GM18505 (cell line): ENCODE data around the gene ADRB2.
A peak's percentile ranks its signal among the peaks of the same experiment; 100 is the strongest.

Experiments
- ATAC-seq: cut with Tn5 transposase; IDR thresholded peaks from one replicate; pipeline ENCODE4 v1.9.1; 2021; ENCODE audit not compliant: unreplicated experiment
- POLR2A ChIP-seq: IDR thresholded peaks from 4 replicates; pipeline ENCODE4 v1.6.1; 2011; ENCODE audit warnings: borderline replicate concordance; ENCODE audit not compliant: insufficient read depth, insufficient read length; ENCODE audit errors: extremely low read depth

Gene ADRB2

DNA sequence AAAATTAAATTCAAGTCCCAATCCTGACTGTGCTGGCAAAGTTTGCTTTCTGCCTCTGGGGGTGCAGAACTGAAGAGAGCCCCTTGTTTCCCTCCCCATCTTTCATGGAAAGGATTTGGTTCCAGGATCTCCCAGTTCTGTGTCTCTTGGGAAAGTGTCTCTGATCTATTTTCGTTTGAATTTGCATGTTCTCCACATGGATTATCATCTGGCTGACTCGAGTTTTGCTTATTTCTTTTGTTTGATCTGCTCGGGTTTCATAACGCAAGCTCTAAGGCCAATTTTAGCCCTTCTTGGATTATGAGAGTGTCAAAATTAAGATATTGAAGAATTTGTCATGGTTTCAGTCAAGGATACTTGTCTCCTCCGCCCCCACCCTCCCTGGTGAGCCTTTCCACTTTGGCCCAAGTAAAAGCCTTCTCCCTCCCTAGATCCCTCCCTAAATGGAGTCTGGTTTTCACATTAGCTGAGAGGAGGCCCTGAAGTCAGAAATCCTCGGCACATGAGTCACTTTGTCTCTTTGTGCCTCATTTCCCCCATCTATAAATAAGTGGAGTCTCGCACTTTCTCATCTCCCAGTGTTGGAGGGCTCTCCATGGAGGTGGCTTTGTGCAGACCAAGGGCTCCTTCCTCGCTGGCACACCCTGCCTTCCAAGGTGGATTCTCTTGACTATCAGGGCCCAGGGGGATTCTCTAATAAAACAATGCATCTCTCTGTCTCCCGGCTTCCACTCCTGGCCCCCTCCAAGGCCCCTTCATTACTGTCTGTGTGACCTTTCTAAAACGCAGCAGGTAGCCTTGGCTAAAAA lies 17.3 kb downstream of the ADRB2 start:
- no peak for TF ChIP-seq POLR2A
- ATAC-seq = no peak

DNA sequence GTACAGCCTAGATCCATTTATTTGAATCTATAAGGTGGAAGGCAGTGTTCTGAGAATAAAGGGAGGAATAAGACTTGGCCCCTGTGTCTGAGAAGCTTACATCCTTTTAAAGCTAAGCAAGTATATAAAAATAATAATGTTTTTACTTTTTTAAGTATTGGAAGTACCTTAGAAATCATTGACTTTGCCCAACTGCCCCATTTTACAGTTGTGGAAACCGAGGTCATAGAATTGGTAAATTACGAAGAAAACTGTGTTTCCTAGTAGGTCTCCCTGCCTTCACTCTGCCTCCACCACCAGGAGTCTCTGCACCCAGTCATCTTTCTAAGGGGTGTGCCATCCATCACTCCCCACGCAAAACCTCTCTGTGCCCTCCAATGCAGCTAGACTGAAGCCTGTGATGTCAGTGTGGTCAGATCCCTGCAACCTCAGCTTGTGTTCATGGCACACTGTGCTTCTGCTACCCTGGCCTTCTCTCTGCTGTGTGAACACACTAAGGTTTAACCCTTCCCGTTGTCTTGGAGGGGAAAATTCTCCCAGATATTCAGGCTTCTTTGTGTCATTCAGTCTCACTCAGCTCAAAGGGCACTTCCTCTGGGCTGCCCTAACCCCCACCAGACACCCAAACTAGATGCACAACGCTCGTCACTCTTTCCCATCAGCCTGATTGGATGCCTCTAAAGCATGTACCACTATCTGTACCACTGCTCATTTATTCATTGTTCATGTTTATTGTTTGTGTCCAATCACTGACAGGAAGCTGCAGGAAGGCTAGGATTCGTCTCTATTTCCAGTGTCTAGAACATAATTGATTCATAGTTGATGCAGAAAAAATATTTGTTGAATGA lies 18.2 kb downstream of the ADRB2 start:
- no peak for TF ChIP-seq POLR2A
- ATAC-seq = no peak

DNA sequence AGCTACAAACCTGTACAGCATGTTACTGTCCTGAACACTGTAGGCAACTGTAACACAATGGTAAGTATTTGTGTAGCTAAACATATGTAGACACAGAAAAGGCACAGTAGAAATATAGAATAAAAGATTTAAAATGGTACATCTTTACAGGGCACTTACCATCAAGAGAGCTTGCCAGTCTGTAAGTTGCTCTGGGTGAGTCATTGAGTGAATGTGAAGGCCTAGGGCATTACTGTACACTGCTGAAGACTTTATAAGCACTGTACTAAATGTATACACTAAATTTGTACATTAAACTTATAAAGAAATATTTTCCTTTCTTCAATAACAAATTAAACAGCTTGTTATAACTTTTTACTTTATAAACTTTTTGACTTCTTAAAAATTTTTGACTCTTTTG lies 20.5 kb downstream of the ADRB2 start:
- TF ChIP-seq POLR2A = no peak
- ATAC-seq = no peak

DNA sequence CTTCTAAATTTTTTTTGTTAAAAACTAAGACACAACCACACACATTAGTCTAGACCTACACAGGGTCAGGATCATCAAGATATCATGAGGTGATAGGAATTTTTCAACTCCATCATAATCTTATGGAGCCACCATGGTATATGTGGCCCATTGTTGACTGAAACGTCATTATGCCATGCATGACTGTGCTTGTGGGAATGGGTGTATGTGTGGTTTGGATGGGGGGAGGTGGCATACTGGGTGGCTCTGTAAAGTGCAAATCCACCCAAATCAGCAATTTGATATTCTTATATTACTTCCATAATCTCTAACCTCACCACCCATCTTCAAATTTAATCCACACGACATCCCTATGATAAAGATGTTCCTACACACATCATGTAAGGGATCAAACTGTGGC lies 21.0 kb downstream of the ADRB2 start:
- no peak for TF ChIP-seq POLR2A
- ATAC-seq = no peak

DNA sequence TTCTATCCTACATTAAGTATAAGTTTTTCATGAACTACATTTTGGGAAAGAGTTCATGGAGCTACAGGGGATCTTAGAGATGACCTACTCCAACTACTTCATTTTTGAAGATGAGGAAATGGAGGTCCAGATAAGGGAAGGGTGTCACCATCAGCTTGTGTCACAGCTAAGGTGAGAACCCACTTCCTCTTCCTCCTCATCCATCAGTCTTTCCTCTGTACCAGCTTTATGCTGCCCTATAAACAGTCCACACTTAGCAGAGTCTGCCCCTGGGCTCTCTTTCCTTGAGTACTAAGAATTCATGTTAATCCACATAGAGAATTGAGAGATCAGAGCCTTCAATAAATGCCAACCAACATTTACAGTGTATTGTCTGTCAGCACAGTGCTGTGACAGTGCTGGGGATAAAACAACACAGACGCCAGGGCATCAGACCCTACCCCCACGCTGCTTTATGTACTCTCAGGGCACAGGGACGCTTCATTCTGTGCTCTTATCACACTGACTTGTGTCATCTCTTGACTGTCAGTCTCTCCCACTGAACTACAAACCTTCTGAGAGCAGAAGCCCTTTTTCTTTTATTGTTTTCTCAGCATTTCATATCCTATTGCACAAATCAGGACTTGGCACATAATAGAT lies 22.1 kb downstream of the ADRB2 start:
- no peak for TF ChIP-seq POLR2A
- no peak for ATAC-seq

DNA sequence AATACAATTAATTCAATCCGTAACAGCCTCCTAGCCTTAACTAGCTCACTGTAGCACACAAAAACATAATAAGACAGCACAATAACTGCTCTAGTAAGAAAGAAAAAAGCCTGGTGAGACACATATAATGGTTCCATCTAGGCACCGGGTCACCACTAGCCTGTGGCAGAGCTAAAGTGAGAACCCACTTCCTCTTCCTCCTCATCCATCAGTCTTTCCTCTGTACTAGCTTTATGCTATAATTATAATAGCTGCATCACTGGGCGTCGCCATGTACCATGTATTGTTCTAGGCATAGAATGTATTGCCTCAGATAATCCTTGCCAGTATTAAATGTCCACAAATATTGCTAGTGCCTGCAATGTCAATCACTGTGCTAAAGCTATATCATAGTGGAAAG lies 23.1 kb downstream of the ADRB2 start:
- ATAC-seq = no peak
- no peak for TF ChIP-seq POLR2A

DNA sequence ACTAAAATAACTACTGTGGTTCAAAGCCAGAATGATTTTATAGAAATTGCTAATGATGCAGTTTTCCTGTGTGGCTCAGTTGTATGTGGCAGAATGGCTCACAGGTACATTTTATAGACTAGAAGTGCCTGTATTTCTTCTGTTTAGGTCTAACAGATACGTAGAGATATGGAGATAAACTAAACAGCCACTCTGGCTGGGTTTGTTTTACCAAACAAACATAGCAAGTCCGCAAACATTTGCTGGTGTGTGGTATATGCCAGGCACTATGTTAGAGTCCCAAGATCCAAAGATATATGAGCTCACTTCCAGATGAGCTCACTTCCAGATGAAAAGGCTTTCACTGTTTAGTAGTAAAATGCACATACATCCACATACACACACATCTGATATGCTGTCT lies 24.4 kb downstream of the ADRB2 start:
- no peak for TF ChIP-seq POLR2A
- no peak for ATAC-seq

DNA sequence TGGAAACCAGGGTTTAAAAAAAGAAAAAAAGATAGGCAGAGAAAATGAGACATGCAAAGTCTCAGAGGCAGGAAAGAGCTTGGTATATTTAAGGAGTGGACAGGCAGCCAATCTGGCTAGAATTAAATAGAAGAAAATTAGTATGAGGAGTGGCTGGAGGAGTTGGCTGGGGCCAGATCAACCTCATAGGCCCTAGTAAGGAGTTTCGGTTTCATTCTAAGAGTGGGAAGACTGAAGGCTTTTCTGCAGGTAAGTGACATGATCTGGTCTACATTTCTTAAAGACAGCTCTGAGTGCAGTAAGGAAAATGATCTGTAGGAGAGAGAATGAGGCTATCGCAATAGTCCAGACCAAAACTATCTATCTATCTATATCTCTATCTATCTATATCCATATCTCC lies 27.5 kb downstream of the ADRB2 start:
- ATAC-seq = peak; percentile 66
- no peak for TF ChIP-seq POLR2A

DNA sequence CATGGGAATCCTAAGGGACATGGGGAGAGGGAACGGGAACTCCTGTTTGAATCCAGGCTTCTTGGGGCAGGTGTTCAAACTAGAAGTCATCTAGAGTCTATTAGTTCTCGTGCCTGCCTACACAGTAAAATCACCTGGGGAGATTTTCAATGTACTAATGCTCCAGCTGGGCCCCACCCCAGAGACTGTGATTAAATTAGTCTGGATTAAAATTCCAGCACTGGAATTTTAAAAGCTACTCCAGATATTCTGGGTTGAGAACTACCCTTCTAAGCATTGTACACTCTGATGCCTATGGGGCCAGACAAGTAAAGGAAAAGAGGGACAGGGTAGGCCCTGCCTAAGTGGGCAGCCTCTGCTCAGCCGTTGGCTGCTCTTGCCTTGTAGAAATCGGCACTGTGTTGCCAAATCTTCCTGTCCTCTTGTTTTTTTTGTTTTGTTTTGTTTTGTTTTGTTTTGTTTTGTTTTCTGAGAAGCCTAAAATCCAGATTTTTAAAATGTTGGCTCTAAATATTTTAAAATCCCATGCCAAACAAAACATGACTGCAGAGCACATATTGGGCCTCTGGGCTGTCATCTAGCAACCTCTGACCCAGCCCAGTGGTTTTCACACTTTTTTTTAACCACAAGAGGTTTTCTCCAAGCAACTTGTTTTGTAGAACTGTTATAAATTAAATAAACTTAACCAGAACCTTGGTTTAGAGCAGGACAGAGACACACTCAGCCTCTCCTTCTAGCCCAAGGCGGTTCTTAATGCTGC lies 29.0 kb downstream of the ADRB2 start:
- no peak for ATAC-seq
- no peak for TF ChIP-seq POLR2A

DNA sequence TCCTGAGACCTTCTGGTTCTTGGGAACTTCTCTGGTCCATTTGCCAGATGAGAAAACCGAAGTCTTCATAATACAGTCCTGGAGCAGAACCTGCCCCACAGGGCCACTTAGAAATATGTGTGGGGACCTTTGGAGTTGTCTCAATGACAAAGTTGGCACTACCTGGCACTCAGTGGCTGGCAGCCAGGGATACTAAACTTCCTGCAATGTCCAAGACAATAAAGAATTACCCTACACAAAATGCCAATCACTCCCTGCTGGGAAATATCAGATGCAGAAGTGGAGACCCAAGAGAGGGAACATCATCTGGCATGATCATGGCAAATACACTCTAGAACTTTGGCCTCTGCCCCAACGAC lies 29.6 kb downstream of the ADRB2 start:
- no peak for ATAC-seq
- TF ChIP-seq POLR2A = no peak

DNA sequence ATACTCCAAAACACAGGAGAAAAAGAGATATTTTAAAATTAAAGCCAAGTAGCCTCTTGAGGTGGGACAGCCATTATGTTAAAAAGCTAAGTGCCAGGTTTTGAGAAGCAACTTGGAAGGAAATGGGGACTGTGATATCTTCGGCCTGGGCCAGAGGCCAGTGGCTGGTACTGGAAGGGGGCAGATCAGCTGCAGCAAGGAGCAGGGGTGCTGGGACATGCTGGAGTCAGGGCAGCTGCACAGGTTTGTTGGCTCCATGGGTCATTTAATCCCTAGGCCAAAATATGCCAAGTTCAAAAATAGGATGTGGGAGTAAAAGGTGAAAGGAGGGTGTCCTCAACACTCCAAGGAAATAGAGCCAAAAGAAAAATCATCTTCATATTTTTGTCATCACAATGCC lies 30.0 kb downstream of the ADRB2 start:
- ATAC-seq = no peak

DNA sequence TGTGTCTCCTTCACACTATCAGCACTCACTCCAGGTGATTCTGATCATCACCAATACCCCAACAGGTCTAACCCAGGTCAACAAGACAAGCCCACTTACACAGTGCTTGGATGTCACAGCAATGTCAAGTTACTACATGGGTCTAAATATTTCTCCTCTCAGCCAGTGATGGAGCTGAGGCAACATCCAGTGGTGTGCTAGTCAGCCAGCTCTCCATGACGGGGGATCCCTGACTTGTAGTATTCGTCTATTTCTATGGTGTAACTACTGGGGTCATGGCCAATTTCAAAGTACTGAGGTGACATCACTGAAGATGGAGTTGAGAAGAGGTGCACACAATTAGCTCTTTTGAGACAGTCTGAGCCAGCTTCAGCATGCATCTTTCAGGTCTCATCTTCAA lies 31.1 kb downstream of the ADRB2 start:
- no peak for ATAC-seq
- no peak for TF ChIP-seq POLR2A

More for the DNA sequence above, 30.0 kb downstream of the ADRB2 start:
- TF ChIP-seq POLR2A = no peak

DNA sequence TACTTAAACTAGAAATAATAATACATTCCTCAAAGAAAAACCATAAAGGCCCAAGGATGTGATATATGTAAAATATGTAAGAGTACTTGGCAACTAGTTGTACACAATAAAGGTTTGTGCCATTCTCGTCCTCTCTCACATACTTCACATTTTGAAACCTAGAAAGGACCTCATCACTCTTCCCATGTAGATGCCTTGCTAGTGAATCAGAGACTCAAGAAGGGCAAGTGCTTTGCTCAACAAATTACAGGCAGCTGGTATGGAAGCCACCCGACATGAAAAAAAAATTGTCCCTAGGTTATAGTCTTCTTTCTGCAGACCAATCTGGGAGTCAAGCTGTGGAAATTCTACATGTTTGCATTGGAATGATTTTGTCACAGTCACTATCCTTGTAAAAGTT lies 31.7 kb downstream of the ADRB2 start:
- TF ChIP-seq POLR2A = no peak
- no peak for ATAC-seq
